HepG2 (cell line): ENCODE measurements around the gene MINDY1.

Experiments
- ARHGAP35 ChIP-seq: sonication (generic); formaldehyde crosslinking; IDR thresholded peaks from 2 replicates; pipeline ENCODE4 v1.9.0; 2022; ENCODE audit warnings: mild to moderate bottlenecking, inconsistent platforms, moderate library complexity, missing genetic modification reagents, borderline replicate concordance
- ATRX ChIP-seq: sonication (generic); formaldehyde crosslinking; IDR thresholded peaks from 2 replicates; pipeline ENCODE4 v1.4.0; 2020; ENCODE audit warnings: missing genetic modification reagents, borderline replicate concordance
- CTCF ChIP-seq: sonication (generic); formaldehyde crosslinking; IDR thresholded peaks from 2 replicates; pipeline ENCODE4 v1.5.0; 2020; ENCODE audit warnings: mild to moderate bottlenecking, missing genetic modification reagents, moderate library complexity
- ESRRA ChIP-seq: sonication (generic); formaldehyde crosslinking; IDR thresholded peaks from 2 replicates; pipeline ENCODE4 v1.5.1; 2020; ENCODE audit warnings: mild to moderate bottlenecking, low read depth, missing genetic modification reagents
- EZH2 ChIP-seq: conservative IDR thresholded peaks from 2 replicates; pipeline ENCODE4 v1.6.1; 2012; ENCODE audit warnings: mild to moderate bottlenecking, low read depth, low read length, moderate library complexity
- FOSL1 ChIP-seq: sonication (generic); formaldehyde crosslinking; IDR thresholded peaks from 2 replicates; pipeline ENCODE4 v1.9.0; 2021; ENCODE audit warnings: missing genetic modification reagents, borderline replicate concordance
- HIVEP1 ChIP-seq: sonication (generic); formaldehyde crosslinking; IDR thresholded peaks from 2 replicates; pipeline ENCODE4 v1.4.0; 2020; ENCODE audit warnings: mild to moderate bottlenecking, missing genetic modification reagents
- RELA ChIP-seq: sonication (generic); formaldehyde crosslinking; IDR thresholded peaks from 2 replicates; pipeline ENCODE4 v1.4.0; 2020; ENCODE audit warnings: missing genetic modification reagents
- ZIK1 ChIP-seq: sonication (generic); formaldehyde crosslinking; IDR thresholded peaks from 2 replicates; pipeline ENCODE4 v1.5.0; 2020; ENCODE audit warnings: mild to moderate bottlenecking, low read depth, missing genetic modification reagents, borderline replicate concordance
- ZNF280B ChIP-seq: sonication (generic); formaldehyde crosslinking; IDR thresholded peaks from 2 replicates; pipeline ENCODE4 v1.5.0; 2020; ENCODE audit warnings: missing genetic modification reagents, mild to moderate bottlenecking, borderline replicate concordance

GRCh38 chr1:150961756-150962155 lies 44.9 kb downstream of the MINDY1 start:
- no peak for TF ChIP-seq ESRRA (CRISPR knock-in tag)
- no peak for TF ChIP-seq FOSL1
- no peak for TF ChIP-seq EZH2
- no peak for TF ChIP-seq ZIK1 (CRISPR knock-in tag)
- TF ChIP-seq RELA (CRISPR knock-in tag), result no peak
- TF ChIP-seq HIVEP1 (CRISPR knock-in tag), result no peak
- no peak for TF ChIP-seq ARHGAP35 (CRISPR knock-in tag)
- TF ChIP-seq CTCF, result no peak
- no peak for TF ChIP-seq ATRX
- TF ChIP-seq ZNF280B (CRISPR knock-in tag), result no peak
